Neural progenitor cell (in vitro differentiated cells): ENCODE results near the gene LINGO4. TPM values are rescaled to one million over a fixed set of nuclear protein-coding genes. Genes with fewer than 3 reads are reported as not detected.

Experiments
- DNase-seq: peaks from one replicate; pipeline ENCODE4 v3.0.0-alpha.2; 2016; ENCODE audit warnings: low spot score
- H2AFZ ChIP-seq: fragments of 200-600 bp; sonication (generic); replicated peaks from 2 replicates; pipeline ENCODE4 v1.6.1; 2016; ENCODE audit warnings: antibody characterized with exemption
- H3F3A ChIP-seq: fragments of 200-600 bp; sonication (generic); 2 replicates; pipeline ENCODE4 v1.6.1; 2016; ENCODE audit warnings: antibody characterized with exemption, low read depth
- H3K27ac ChIP-seq: fragments of 200-600 bp; sonication (generic); 2 replicates; pipeline ENCODE4 v1.5.1; 2016; ENCODE audit warnings: mild to moderate bottlenecking
- H3K27me3 ChIP-seq: fragments of 200-600 bp; sonication (generic); 2 replicates; pipeline ENCODE4 v1.6.1; 2016; ENCODE audit warnings: mild to moderate bottlenecking, moderate library complexity
- H3K36me3 ChIP-seq: fragments of 200-600 bp; sonication (generic); 2 replicates; pipeline ENCODE4 v1.5.1; 2016
- H3K4me1 ChIP-seq: fragments of 200-600 bp; sonication (generic); 2 replicates; pipeline ENCODE4 v1.6.1; 2016; ENCODE audit warnings: mixed run types
- H3K4me2 ChIP-seq: fragments of 200-600 bp; sonication (generic); 2 replicates; pipeline ENCODE4 v1.6.1; 2016
- H3K4me3 ChIP-seq: fragments of 200-600 bp; sonication (generic); 2 replicates; pipeline ENCODE4 v1.5.1; 2016
- H3K79me2 ChIP-seq: fragments of 200-600 bp; sonication (generic); 2 replicates; pipeline ENCODE4 v1.6.1; 2016; ENCODE audit warnings: low read depth
- H3K9ac ChIP-seq: fragments of 200-600 bp; sonication (generic); 2 replicates; pipeline ENCODE4 v1.6.1; 2016
- H3K9me3 ChIP-seq: fragments of 200-600 bp; sonication (generic); 2 replicates; pipeline ENCODE4 v1.5.1; 2016; ENCODE audit warnings: low read depth
- H4K20me1 ChIP-seq: fragments of 200-600 bp; sonication (generic); 2 replicates; pipeline ENCODE4 v1.6.1; 2016; ENCODE audit warnings: low read depth
- H3K27ac Mint-ChIP-seq: 3 replicates; pipeline ENCODE4 v1.8.0; 2021; ENCODE audit warnings: mixed read lengths
- H3K27me3 Mint-ChIP-seq: 2 replicates; pipeline ENCODE4 v1.8.0; 2022; ENCODE audit warnings: low read depth, mild to moderate bottlenecking, inconsistent platforms, moderate library complexity, mixed read lengths; ENCODE audit not compliant: insufficient read depth
- H3K36me3 Mint-ChIP-seq: 3 replicates; pipeline ENCODE4 v1.8.0; 2021; ENCODE audit warnings: mixed read lengths
- H3K4me1 Mint-ChIP-seq: 3 replicates; pipeline ENCODE4 v1.8.0; 2021; ENCODE audit warnings: mixed read lengths
- H3K4me3 Mint-ChIP-seq: 3 replicates; pipeline ENCODE4 v1.8.0; 2021; ENCODE audit warnings: mild to moderate bottlenecking, moderate library complexity, mixed read lengths
- H3K9me3 Mint-ChIP-seq: 3 replicates; pipeline ENCODE4 v1.8.0; 2020; ENCODE audit warnings: mixed read lengths
- EZH2 ChIP-seq: fragments of 200-600 bp; sonication (generic); IDR thresholded peaks from 2 replicates; pipeline ENCODE4 v1.6.1; 2017; ENCODE audit warnings: antibody characterized with exemption, mild to moderate bottlenecking, moderate library complexity
- EZH2phosphoT487 ChIP-seq: fragments of 200-600 bp; sonication (generic); IDR thresholded peaks from 2 replicates; pipeline ENCODE4 v1.6.1; 2017; ENCODE audit warnings: antibody characterized with exemption
- total RNA-seq: library from RNA; depleted of rRNA; stranded (reverse); fragments of >200 nt; gene quantifications from 2 replicates; pipeline ENCODE4 v1.2.3, GENCODE V29; 2015; ENCODE audit warnings: low replicate concordance
- TF ChIP-seq, protein P1 (sequence below): fragments of 200-600 bp; sonication (generic); IDR thresholded peaks from 2 replicates; pipeline ENCODE4 v1.5.1; 2017; ENCODE audit warnings: antibody characterized with exemption, mild to moderate bottlenecking

The LINGO4 gene
- total RNA-seq, 1 donor from 2014 or later = not detected

DNA sequence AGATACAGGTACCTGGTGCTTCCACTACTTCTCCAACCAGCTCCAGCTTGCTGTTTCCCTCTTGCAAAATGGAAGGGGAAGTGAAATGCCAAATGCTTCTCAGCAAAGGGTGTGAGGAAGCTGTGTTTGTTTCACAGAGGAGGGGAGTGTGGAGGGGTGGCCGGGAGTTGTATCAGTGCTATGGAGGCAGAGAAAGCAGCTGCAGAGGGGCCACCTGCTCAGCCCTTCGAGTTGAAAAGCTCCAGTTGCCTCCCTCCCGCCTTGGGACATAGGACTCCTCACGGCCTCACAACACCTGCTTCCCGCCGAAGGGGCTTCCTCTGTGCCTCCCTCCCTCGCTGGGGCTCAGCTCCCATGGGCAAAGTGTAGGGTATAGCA lies 12.1 kb upstream of the LINGO4 start:
- Histone ChIP-seq H2AFZ (no peak overlapping the region), H4K20me1 (no peaks in the 10 kb centered on the region), H3K36me3 (no peaks in the 10 kb centered on the region), H3F3A (no peaks in the 10 kb centered on the region), H3K4me3 (no peak overlapping the region), H3K4me2 (no peak overlapping the region), H3K27ac (no peak overlapping the region), H3K9ac (no peak overlapping the region), H3K79me2 (no peaks in the 10 kb centered on the region), H3K9me3 (no peaks in the 10 kb centered on the region), H3K4me1 (no peaks in the 10 kb centered on the region), H3K27me3 (no peaks in the 10 kb centered on the region)
- Mint-ChIP-seq H3K9me3 (peaks cover 2% of the 10 kb centered on the region), H3K36me3 (no peaks in the 10 kb centered on the region), H3K27me3 (peaks cover 10% of the 10 kb centered on the region), H3K4me3 (no peak overlapping the region), H3K27ac (no peak overlapping the region), H3K4me1 (peaks cover 2% of the 10 kb centered on the region)
- no peak for DNase-seq
- TF ChIP-seq EZH2phosphoT487 = no peak
- TF ChIP-seq, protein P1, sequence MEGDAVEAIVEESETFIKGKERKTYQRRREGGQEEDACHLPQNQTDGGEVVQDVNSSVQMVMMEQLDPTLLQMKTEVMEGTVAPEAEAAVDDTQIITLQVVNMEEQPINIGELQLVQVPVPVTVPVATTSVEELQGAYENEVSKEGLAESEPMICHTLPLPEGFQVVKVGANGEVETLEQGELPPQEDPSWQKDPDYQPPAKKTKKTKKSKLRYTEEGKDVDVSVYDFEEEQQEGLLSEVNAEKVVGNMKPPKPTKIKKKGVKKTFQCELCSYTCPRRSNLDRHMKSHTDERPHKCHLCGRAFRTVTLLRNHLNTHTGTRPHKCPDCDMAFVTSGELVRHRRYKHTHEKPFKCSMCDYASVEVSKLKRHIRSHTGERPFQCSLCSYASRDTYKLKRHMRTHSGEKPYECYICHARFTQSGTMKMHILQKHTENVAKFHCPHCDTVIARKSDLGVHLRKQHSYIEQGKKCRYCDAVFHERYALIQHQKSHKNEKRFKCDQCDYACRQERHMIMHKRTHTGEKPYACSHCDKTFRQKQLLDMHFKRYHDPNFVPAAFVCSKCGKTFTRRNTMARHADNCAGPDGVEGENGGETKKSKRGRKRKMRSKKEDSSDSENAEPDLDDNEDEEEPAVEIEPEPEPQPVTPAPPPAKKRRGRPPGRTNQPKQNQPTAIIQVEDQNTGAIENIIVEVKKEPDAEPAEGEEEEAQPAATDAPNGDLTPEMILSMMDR = no peak
- TF ChIP-seq EZH2 = no peak

DNA sequence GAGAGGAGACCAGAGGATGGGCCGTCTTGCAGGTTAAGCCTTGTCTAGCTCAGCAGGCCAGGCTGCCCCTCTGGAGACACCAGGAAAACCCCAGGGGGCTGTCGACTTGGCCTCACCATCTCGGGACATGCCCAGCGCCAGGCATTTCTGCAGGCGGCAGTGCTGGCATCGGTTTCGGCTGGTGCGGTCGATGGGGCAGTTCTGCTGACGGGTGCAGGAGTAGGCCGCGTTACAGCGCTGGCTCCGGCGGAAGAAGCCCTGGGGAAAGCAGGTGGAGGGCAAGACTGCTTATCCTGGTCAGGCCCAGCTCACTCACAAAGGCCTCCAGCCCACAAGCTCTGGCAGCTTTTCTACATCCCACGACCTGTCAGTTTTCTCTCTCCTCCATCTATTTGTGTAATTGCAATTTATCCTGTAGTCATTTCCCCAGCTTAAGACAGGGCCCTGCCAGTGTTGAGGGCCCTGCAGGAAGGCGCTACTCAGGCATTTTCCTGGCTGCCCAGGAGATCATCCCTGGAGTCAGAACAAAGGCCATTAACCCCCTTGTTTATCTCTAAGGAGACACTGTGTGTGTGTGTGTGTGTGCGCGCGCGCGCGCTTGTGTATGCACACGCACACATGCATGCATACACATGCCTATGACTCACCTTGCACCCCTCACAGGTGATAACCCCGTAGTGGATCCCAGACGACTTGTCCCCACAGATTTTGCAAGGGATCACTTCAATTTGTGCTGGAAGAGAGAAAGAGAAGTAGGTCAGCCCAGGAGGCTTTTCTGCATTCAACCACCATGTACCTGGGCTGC lies 11.5 kb upstream of the LINGO4 start:
- H3K4me3 Mint-ChIP-seq = no peak overlapping the region
- no peak overlapping the region for H3K4me2 ChIP-seq
- H4K20me1 ChIP-seq = no peaks in the 10 kb centered on the region
- H3K36me3 Mint-ChIP-seq = no peaks in the 10 kb centered on the region
- no peak overlapping the region for H3K27ac ChIP-seq
- DNase-seq = no peak
- H3K9me3 Mint-ChIP-seq = peaks cover 2% of the 10 kb centered on the region
- H3K4me3 ChIP-seq = no peak overlapping the region
- no peaks in the 10 kb centered on the region for H3K4me1 ChIP-seq
- H3K27me3 Mint-ChIP-seq = peaks cover 11% of the 10 kb centered on the region
- no peaks in the 10 kb centered on the region for H3K27me3 ChIP-seq
- H3K9me3 ChIP-seq = no peaks in the 10 kb centered on the region
- H3K79me2 ChIP-seq = no peaks in the 10 kb centered on the region
- H3K27ac Mint-ChIP-seq = no peak overlapping the region
- H3K36me3 ChIP-seq = no peaks in the 10 kb centered on the region
- H3F3A ChIP-seq = no peaks in the 10 kb centered on the region
- TF ChIP-seq EZH2phosphoT487 (no peak), EZH2 (no peak)
- TF ChIP-seq, protein P1 = no peak
- no peak overlapping the region for H3K9ac ChIP-seq
- no peaks in the 10 kb centered on the region for H3K4me1 Mint-ChIP-seq
- H2AFZ ChIP-seq = no peak overlapping the region

DNA sequence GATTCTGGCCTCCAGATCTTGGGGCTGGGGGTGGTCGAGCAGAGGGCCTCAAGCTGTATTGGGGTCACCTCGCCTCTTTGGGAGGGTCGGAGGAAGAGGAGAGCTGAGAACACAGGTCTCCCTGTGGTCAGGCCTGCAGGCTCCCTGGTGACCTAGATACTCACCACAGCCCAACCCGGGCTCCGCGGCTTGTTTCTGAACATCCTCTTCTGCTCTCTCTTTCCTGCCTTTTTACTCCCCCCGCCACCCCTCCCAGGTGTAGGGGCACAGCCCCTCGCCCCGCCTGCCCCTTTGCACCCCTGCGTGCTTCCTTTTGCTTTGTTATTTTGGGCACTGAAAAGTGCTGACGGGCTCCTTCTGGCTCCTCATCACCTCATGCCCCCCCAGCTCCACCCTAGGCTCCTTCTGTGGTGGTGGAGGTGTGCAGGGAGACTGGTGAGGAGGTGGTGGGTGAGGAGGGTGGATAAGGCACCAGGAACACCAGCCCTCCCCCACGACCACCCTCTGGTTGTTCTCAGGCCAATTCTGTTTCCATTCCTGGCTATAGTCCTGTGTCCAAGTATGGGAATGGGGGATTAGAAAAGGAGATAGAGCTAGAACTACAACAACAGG lies 10.6 kb upstream of the LINGO4 start:
- no peaks in the 10 kb centered on the region for H3F3A ChIP-seq
- Mint-ChIP-seq H3K9me3 (peaks cover 2% of the 10 kb centered on the region), H3K4me1 (no peaks in the 10 kb centered on the region), H3K4me3 (no peak overlapping the region), H3K36me3 (no peaks in the 10 kb centered on the region), H3K27me3 (peaks cover 13% of the 10 kb centered on the region), H3K27ac (no peak overlapping the region)
- H3K27me3 ChIP-seq = no peaks in the 10 kb centered on the region
- H3K79me2 ChIP-seq = no peaks in the 10 kb centered on the region
- no peaks in the 10 kb centered on the region for H3K9me3 ChIP-seq
- no peak overlapping the region for H3K27ac ChIP-seq
- H3K9ac ChIP-seq = no peak overlapping the region
- TF ChIP-seq EZH2phosphoT487 = no peak
- TF ChIP-seq, protein P1 = no peak
- TF ChIP-seq EZH2 = no peak
- DNase-seq = no peak
- H3K4me2 ChIP-seq = no peak overlapping the region
- no peaks in the 10 kb centered on the region for H4K20me1 ChIP-seq
- no peak overlapping the region for H3K4me3 ChIP-seq
- no peaks in the 10 kb centered on the region for H3K4me1 ChIP-seq
- no peak overlapping the region for H2AFZ ChIP-seq
- H3K36me3 ChIP-seq = no peaks in the 10 kb centered on the region
